Measurements from ENCODE around the gene C5orf47.
"Not testable (repeated sequence)": the region's sequence is repeated elsewhere in the genome, so short reads cannot be mapped to it uniquely, and the experiment has no call there.

Gene C5orf47

GRCh38 chr5:173970878-173971650 lies 17.9 kb upstream of the C5orf47 start:
- DNase-seq (ENCODE audit: low read depth), result no peak

DNA sequence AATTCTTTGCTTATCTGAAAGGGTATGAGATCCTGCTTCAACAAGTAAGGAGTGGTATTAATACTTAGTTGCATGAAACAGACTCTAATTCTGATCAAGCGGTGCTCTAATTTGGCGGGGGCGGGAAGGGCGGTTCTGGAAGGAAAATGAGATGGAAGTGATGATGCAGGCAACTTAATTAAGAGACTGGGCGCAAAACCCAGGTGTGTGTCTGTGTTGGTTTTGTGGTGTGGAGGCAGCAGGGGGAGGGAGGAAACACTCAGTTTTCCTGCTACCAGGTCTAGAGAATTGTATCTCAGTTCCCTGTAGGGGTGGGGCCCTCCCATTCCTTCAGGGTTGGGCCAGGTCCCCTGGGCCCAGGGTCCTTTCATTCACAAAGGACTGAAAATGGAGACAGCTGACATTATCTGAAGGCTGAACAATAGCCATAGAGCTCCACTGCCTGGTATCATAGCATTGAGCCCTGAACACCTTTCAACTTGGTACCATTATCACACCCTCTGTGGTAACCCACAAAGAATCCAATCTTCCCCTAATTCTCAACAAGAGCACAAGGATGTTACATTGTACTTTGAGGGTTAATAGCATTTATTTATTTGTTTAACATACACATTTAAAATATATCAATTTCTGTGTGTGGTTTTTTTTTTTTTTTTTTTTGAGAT lies 17.2 kb upstream of the C5orf47 start:
- DNase-seq (ENCODE audit: low read depth), result no peak

DNA sequence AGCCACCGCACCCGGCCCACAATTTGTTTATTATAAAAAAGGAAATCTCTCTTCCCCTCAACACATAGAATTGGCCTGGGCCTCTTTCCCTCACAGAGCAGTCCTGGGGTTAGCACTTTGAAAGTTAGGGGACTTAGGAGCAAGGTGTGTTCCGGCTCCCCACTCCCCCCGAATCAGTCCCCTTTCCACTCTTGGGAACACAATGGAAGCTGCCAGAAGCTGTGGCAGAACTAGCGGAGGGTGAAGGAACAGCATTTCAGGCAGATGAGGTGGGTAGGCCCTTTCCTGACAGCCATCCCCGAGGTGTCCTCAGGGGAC lies 16.4 kb upstream of the C5orf47 start:
- no peak for DNase-seq (ENCODE audit: low read depth)

DNA sequence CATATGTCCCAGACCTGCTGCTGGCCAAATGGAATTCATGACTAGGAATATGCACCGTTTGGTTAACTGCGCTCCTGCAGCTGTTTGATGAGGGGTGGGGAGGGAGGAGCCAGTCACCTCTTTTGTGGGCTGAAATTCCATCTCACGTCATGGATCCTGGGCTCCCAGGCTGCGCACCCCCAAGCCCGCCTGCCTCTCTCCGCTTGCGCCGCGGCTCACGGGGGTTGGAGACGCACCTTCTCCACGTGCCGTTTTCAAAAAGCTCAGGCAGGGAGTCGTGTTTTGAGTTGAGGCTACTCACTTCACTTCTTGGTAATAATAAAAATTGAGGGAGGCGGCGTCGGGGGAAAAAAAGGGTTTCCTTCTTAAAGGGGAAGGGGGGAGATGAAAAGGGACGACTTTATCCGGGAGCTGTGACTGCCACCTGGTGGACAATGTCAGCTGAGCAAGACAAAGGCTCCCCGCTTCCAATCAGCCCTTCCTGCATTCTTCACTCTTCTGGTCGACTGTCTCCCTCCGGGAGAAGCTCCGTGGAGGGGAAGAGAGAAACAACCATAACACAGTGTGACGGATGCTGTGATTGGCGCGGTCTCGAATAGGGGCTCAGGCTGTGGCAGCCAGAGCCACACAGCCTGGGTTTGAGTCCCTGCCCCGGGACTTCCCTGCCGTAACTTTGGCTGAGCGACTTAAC lies 15.9 kb upstream of the C5orf47 start:
- DNase-seq (ENCODE audit: low read depth), result peak; percentile 45

GRCh38 chr5:173973616-173973969 lies 15.4 kb upstream of the C5orf47 start:
- no peak for DNase-seq (ENCODE audit: low read depth)

DNA sequence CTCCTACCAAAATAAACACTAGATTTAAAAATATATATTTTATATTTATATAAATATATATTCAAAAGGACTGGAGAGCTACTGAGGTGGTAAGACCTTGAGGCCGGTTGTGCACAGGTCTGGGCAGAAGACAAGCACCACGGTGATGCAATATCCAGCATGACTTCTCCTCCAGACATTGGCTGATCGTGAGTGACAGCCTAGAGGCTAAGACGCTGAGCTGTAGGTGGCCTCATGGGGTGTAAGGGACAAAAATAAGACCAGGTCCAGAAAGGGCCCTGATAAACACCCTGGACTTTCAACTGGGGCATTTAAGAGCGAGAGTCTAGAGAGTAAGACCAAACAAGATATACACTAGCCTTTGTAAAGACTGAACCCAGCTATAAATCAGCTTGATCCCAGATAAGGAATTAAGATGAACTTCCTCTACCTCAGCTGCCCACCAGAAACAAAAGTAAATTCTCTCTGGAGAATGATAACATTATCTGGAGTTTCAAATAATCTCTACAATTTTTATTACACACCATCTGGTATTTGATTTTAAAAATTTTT lies 14.2 kb upstream of the C5orf47 start:
- no peak for DNase-seq (ENCODE audit: low read depth)

DNA sequence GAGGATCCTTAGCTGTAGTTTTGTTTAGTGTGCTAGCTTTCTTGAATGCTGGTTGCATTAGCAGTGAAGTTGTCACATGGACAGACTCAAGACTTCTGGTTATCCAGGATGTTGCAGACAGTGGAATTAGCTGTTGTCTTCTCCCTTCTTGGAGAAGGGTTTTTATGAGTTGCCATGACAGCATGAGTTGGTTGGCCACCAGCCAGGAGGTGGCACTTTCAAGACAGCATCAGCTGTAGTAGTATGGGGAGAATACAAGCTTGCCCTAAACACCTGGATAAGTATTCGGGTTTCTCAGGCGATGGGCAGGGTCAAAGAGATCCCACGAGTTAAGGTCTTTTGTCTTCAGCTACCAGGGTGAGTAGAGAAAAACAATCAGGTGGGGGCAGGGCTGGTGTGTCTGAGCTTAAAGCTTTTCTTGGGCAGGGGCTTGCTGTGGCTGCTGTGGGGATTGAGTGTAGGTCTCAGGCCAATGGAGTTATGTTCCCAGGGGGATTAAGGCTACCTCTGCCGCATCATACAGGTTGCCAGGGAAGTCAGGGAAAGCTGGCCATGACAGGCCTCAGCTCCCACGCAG lies 7.7 kb upstream of the C5orf47 start:
- DNase-seq (ENCODE audit: low read depth), result no peak

DNA sequence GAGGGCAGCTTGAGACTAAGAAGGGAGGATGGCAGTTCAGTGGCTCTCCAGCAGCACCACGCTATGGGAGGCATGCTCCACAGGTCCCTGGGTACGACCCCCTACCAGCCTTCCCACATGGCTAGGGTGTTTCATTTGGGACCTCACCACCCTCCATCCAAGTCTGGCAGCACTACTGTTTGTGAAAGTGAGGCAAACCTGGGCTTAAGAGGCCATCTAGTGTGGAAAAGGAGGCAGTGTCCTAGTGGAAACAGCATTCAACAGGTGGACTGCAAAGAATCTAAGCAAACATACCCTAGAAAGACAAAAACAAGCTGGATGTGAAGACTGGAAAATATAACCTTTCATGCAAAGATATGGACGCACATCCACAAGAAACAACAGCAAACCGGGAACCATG lies 4.8 kb upstream of the C5orf47 start:
- DNase-seq (ENCODE audit: low read depth), result no peak

GRCh38 chr5:173989432-173990082 lies 587 bp downstream of the C5orf47 start:
- no peak for DNase-seq (ENCODE audit: low read depth)

GRCh38 chr5:173997331-173997730 lies 8.4 kb downstream of the C5orf47 start:
- DNase-seq (ENCODE audit: low read depth), result no peak

DNA sequence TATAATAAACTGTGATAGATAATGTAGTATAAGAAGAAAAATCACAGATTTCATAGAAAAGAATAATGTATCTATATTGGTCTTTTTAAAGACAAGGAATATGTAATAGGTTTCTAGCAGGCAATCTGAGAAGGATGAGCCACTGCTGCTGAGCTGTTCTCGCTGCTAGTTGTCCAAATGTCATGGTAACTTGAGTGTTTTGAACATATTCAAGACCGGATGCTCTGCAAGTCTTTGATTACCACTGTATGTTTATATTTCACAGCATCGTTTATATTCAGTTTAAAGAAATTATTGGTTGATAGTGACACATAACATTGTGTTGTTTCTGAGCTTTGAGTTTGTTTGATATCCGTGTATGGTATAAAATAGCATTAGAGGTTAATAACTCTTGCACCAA lies 9.6 kb downstream of the C5orf47 start:
- DNase-seq (ENCODE audit: low read depth), result no peak

GRCh38 chr5:174000076-174000475 lies 11.1 kb downstream of the C5orf47 start:
- no peak for DNase-seq (ENCODE audit: low read depth)

DNA sequence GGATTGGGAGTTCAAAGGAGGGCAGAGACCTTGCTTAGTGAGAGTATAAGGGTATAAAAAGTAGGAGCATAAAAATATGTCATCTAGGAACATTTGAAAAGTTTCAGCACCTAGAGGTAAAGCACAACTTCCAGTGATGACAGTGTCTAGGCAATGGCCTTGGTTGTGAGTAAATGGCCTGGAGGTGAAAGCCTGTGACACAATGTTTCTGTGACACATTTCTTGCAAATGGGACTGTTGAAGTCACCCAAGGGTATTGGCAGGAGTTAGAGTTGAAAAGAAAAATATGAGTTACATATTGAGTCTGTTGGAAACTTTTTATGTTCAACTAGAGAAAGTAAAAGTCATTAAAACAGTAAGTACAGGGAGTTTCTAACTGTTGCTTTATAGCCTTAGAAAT lies 14.8 kb downstream of the C5orf47 start:
- no peak for DNase-seq (ENCODE audit: low read depth)

- no peak for DNase-seq (ENCODE audit: low read depth)
These were observed 20.0 kb downstream of the C5orf47 start for GRCh38 chr5:174008922-174009321.

DNA sequence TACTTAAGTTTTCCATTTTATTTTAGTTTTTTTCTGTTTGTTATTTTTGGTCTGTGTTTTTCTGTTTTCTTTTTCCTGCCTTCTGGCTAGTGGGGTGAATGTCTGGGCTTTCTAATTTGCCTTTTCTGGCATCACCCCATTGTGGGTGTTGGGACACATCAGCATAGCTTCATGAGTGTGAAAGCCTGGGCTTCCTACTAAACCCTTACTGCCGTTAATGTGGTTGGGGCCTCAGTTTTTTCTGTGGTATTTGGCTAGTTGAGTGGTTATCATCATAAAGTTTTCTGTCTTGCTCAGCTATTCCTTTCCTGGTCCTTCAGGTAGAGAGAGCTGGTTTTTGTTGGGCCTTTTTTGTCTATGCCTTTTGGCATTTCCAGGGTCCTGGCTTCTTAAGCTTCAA lies 21.4 kb downstream of the C5orf47 start:
- DNase-seq (ENCODE audit: low read depth), result no peak

GRCh38 chr5:174011441-174011840 lies 22.5 kb downstream of the C5orf47 start:
- DNase-seq (ENCODE audit: low read depth), result no peak

- DNase-seq (ENCODE audit: low read depth), result not testable (repeated sequence)
These were observed 31.3 kb downstream of the C5orf47 start for GRCh38 chr5:174020069-174020927.

GRCh38 chr5:174020928-174021304 lies 31.9 kb downstream of the C5orf47 start:
- no peak for DNase-seq (ENCODE audit: low read depth)

- DNase-seq (ENCODE audit: low read depth), result no peak
These were observed 33.6 kb downstream of the C5orf47 start for GRCh38 chr5:174022384-174023095.

- DNase-seq (ENCODE audit: low read depth), result no peak
These were observed 41.3 kb downstream of the C5orf47 start for GRCh38 chr5:174030286-174030685.

Data from T-helper 22 cell (primary cell).